Parathyroid adenoma (tissue), 2 donors: ENCODE data around the gene PRKG1.

ENCODE experiments used
- H2AFZ ChIP-seq: fragments of 300-600 bp; sonication (generic); one replicate; pipeline ENCODE4 v1.7.0; 2017; ENCODE audit warnings: antibody characterized with exemption, mild to moderate bottlenecking
- H3K27ac ChIP-seq: fragments of 300-600 bp; sonication (generic); one replicate; pipeline ENCODE4 v1.7.0; 2017
- H3K27me3 ChIP-seq: fragments of 300-600 bp; sonication (generic); one replicate; pipeline ENCODE4 v1.7.0; 2017; ENCODE audit warnings: low read length; ENCODE audit not compliant: control insufficient read depth, insufficient read depth
- H3K36me3 ChIP-seq: fragments of 300-600 bp; sonication (generic); one replicate; pipeline ENCODE4 v1.7.0; 2017; ENCODE audit warnings: low read length; ENCODE audit not compliant: control insufficient read depth, insufficient read depth
- H3K4me1 ChIP-seq: fragments of 300-600 bp; sonication (generic); one replicate; pipeline ENCODE4 v1.7.0; 2017; ENCODE audit warnings: control low read depth
- H3K4me2 ChIP-seq: fragments of 300-600 bp; sonication (generic); one replicate; pipeline ENCODE4 v1.7.0; 2017; ENCODE audit warnings: low read length
- H3K4me3 ChIP-seq: fragments of 300-600 bp; sonication (generic); one replicate; pipeline ENCODE4 v1.7.0; 2017; ENCODE audit warnings: low read depth, low read length
- H3K79me2 ChIP-seq: fragments of 300-600 bp; sonication (generic); one replicate; pipeline ENCODE4 v1.7.0; 2017; ENCODE audit warnings: control low read depth
- H3K9ac ChIP-seq: fragments of 300-600 bp; sonication (generic); one replicate; pipeline ENCODE4 v1.7.0; 2017; ENCODE audit warnings: mild to moderate bottlenecking
- H3K9me3 ChIP-seq: fragments of 300-600 bp; sonication (generic); one replicate; pipeline ENCODE4 v1.7.0; 2017; ENCODE audit warnings: low read length; ENCODE audit not compliant: control insufficient read depth
- CTCF ChIP-seq: fragments of 300-600 bp; sonication (generic); IDR thresholded peaks from one replicate; pipeline ENCODE4 v1.7.0; 2017; ENCODE audit warnings: antibody characterized with exemption, mild to moderate bottlenecking
- donor health status: primary hyperparathyroidism.

Gene PRKG1

GRCh38 chr10:51786684-51787035 is 712.4 kb downstream of the PRKG1 start:
- TF ChIP-seq CTCF, result no peak
- Histone ChIP-seq H3K27me3 (no peaks in the 10 kb centered on the region), H3K27ac (no peak overlapping the region), H3K36me3 (no peaks in the 10 kb centered on the region), H3K9ac (no peak overlapping the region), H3K4me2 (no peak overlapping the region), H2AFZ (no peak overlapping the region), H3K4me3 (no peak overlapping the region), H3K4me1 (no peaks in the 10 kb centered on the region), H3K79me2 (no peaks in the 10 kb centered on the region), H3K9me3 (no peaks in the 10 kb centered on the region)

DNA sequence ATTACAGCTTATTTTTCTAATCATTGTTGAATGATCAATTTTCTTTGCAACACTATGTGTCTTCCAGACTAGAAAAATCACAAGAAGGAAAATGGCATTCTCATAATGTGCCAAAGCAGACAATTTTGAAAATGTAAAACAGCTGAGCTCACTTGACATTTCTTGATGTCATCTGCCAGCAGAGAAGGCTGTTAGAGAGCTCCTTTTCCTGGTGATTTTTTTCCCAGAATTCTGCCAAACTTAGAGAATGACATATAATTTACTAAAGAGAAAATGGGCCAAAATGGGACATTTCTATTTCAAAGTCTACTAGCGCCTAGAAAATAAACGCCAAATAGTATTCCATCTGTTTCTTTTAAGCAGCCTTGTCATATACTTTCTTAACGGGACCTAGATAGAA is 714.0 kb downstream of the PRKG1 start:
- H3K9ac ChIP-seq, result no peak overlapping the region
- H3K9me3 ChIP-seq, result no peaks in the 10 kb centered on the region
- H3K79me2 ChIP-seq, result no peaks in the 10 kb centered on the region
- no peak overlapping the region for H3K27ac ChIP-seq
- no peak for TF ChIP-seq CTCF
- no peak overlapping the region for H3K4me3 ChIP-seq
- no peak overlapping the region for H3K4me2 ChIP-seq
- H3K36me3 ChIP-seq, result no peaks in the 10 kb centered on the region
- no peak overlapping the region for H2AFZ ChIP-seq
- no peaks in the 10 kb centered on the region for H3K4me1 ChIP-seq
- H3K27me3 ChIP-seq, result no peaks in the 10 kb centered on the region

- Histone ChIP-seq H3K36me3 (no peaks in the 10 kb centered on the region), H3K27ac (no peak overlapping the region), H3K79me2 (no peaks in the 10 kb centered on the region), H3K9me3 (no peaks in the 10 kb centered on the region), H3K4me3 (no peak overlapping the region), H3K27me3 (no peaks in the 10 kb centered on the region), H2AFZ (no peak overlapping the region), H3K4me2 (no peak overlapping the region), H3K9ac (no peak overlapping the region), H3K4me1 (no peaks in the 10 kb centered on the region)
- TF ChIP-seq CTCF, result no peak
These were observed 714.8 kb downstream of the PRKG1 start for GRCh38 chr10:51789118-51789517.

DNA sequence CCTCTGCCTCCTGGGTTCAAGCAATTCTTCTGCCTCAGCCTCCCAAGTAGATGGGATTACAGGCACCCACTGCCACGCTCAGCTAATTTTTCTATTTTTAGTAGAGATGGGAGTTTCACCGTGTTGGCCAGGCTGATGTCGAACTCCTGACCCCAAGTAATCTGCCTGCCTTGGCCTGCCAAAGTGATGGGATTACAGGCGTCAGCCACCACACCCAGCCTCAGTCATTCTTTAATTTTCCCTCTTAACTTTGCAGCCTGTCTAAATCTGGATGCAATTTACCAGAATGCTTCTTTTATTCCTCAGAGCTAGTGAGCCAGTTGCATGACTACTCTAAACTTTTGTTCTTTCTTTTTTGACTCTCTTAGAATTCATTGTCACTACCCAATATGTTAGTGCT is 715.6 kb downstream of the PRKG1 start:
- Histone ChIP-seq H3K9me3 (no peaks in the 10 kb centered on the region), H3K4me2 (no peak overlapping the region), H3K36me3 (no peaks in the 10 kb centered on the region), H3K4me1 (no peaks in the 10 kb centered on the region), H3K27me3 (no peaks in the 10 kb centered on the region), H3K4me3 (no peak overlapping the region), H2AFZ (no peak overlapping the region), H3K79me2 (no peaks in the 10 kb centered on the region), H3K9ac (no peak overlapping the region), H3K27ac (no peak overlapping the region)
- TF ChIP-seq CTCF, result no peak

DNA sequence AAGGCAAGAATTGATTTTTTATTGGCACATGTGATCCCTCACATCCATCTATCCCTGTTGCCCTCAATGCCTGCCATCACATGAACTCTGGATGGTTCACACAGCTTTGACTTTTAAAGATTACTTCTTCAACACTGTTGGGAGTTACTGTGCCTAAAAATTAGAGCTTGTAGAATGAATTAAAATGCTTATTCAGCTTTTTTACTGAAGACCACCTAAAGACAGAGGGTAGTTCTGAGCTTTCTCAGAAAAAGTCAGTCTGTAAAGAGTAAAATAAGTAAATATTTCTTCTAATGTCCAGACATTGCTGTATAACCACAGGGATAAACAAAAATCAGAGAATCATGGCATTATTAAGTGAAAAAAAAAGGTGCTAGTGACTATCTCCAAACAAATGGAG is 718.4 kb downstream of the PRKG1 start:
- TF ChIP-seq CTCF, result no peak
- Histone ChIP-seq H3K27me3 (no peaks in the 10 kb centered on the region), H3K4me2 (no peak overlapping the region), H3K36me3 (no peaks in the 10 kb centered on the region), H3K27ac (no peak overlapping the region), H3K4me3 (no peak overlapping the region), H2AFZ (no peak overlapping the region), H3K4me1 (no peaks in the 10 kb centered on the region), H3K79me2 (no peaks in the 10 kb centered on the region), H3K9ac (no peak overlapping the region), H3K9me3 (no peaks in the 10 kb centered on the region)
